ENCODE measurements around the gene ZC3H7A. TPM values are rescaled to one million over a fixed set of nuclear protein-coding genes. Genes with fewer than 3 reads are reported as not detected.
A peak's percentile ranks its signal among the peaks of the same experiment; 100 is the strongest.

The ZC3H7A gene
- total RNA-seq, 2 donors from 2014 or later: 29.0 to 32.1 TPM

DNA sequence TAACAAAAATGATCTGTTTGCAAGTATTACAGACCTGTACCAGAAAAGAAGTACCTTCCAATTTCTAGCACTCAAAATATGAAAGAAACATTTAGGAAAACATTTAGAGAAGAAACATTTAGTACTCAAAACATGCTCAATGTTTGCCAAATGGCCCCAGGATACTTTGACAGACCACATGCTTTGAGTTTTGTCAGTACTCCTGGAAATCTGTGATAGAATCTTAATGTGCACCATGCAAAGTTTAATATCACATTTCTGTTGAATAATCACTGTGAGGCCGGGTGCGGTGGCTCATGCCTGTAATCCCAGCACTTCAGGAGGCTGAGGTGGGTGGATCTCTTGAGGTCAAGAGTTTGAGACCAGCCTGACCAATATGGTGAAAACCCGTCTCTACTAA is 8.5 kb upstream of the ZC3H7A start:
- Histone ChIP-seq H3K4me3 (no peak overlapping the region), H3K27ac (no peak overlapping the region), H3K27me3 (no peaks in the 10 kb centered on the region), H3K36me3 (no peaks in the 10 kb centered on the region), H3K9me3 (no peaks in the 10 kb centered on the region), H3K4me1 (peaks cover 0 to 7% of the 10 kb centered on the region in 2 donors)
- DNase-seq (ENCODE audit: low spot score): no peak
- TF ChIP-seq, protein P1, sequence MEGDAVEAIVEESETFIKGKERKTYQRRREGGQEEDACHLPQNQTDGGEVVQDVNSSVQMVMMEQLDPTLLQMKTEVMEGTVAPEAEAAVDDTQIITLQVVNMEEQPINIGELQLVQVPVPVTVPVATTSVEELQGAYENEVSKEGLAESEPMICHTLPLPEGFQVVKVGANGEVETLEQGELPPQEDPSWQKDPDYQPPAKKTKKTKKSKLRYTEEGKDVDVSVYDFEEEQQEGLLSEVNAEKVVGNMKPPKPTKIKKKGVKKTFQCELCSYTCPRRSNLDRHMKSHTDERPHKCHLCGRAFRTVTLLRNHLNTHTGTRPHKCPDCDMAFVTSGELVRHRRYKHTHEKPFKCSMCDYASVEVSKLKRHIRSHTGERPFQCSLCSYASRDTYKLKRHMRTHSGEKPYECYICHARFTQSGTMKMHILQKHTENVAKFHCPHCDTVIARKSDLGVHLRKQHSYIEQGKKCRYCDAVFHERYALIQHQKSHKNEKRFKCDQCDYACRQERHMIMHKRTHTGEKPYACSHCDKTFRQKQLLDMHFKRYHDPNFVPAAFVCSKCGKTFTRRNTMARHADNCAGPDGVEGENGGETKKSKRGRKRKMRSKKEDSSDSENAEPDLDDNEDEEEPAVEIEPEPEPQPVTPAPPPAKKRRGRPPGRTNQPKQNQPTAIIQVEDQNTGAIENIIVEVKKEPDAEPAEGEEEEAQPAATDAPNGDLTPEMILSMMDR (IDR thresholded peaks at IDR 0.05): no peak

DNA sequence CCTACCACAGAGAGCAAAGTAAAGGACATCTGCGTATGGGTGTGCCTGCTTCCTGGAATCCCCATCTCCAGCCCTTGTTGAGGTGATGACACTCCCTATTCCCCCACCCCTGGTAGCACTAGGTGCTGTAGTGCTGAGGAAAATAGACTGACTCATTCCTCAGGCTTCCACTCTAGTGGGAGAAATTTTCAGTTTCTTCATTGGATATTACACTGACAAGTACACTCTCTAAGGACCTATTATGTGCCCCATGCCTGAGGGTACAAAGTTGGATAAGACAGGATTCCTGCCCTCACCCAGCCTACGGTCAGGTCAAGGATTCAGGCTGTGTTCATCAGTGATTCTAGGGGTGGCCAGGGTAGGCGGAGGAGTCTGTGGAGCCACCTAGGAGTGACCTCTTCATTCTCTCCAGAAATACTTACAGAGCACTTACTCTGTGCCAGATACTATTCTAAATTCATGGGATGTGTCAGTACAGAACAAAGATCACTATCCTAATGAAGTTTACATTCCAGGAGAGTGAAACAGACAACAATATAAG is 4.5 kb upstream of the ZC3H7A start:
- TF ChIP-seq, protein P1 (IDR thresholded peaks at IDR 0.05): no peak
- H3K4me1 ChIP-seq: peaks cover 0 to 29% of the 10 kb centered on the region in 2 donors

DNA sequence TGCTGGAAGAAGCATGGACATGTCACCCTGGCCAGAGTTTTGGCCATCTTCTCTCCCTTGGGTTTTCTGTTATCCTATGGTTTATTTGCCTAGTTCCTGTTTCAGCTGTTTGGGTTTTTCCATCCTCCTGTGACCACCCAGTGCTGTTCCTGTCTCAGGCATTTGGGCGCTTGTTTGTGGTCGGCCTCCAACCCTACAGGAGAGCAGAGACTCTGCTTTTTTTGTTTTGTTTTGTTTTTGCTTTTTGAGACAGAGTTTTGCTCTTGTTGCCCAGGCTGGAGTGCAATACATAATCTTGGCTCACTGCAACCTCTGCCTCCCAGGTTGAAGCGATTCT is 3.3 kb upstream of the ZC3H7A start:
- no peak for DNase-seq (ENCODE audit: low spot score)
- Histone ChIP-seq H3K4me3 (no peak overlapping the region), H3K27ac (no peak overlapping the region), H3K36me3 (no peaks in the 10 kb centered on the region), H3K9me3 (no peaks in the 10 kb centered on the region), H3K27me3 (no peaks in the 10 kb centered on the region), H3K4me1 (peaks cover 0 to 36% of the 10 kb centered on the region in 2 donors)
- TF ChIP-seq, protein P1 (IDR thresholded peaks at IDR 0.05): no peak

More for the DNA sequence above, 4.5 kb upstream of the ZC3H7A start:
- no peaks in the 10 kb centered on the region for H3K27me3 ChIP-seq
- H3K36me3 ChIP-seq: no peaks in the 10 kb centered on the region
- H3K27ac ChIP-seq: no peak overlapping the region
- no peak overlapping the region for H3K4me3 ChIP-seq
- DNase-seq (ENCODE audit: low spot score): no peak
- H3K9me3 ChIP-seq: no peaks in the 10 kb centered on the region

DNA sequence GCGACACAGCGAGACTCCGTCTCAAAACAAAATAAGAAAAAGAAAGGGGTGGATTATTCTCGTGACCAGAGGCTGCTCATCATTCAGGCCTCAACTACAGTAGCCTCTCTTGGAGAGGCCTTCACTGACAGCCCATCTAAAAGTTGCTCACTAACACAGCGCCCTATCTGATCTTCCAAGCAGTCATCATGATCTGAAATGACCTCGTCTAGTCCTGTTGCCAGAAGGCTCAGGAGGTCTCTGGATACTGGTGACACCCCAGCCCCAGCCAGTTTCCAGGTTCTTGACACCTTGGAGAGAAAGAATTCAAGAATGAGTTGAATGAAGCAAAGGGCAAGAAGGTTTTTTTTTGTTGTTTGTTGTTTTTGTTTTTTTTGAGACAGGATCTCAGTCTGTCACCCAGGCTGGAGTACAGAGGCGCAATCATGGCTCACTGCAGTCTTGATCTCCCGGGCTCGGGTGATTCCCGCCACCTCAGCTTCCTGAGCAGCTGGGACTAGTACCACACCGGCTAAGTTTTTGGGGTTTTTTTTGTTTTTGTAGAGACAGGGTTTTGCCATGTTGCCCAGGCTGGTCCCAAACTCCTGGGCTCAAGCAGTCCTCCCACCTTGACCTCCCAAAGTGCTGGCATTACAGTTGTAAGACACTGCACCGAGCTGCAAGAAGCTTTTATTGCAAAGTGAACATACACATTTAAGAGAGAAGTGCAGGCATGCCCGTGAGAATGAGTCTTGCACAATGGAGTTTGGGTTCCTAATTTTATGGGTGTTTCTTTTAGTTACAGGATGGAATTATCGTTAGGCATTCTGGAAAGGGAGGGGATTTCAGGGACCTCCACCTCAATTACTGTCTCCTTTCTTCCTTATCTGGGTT is 2.7 kb upstream of the ZC3H7A start:
- Histone ChIP-seq H3K27ac (peak overlapping the region in 1 of 2 donors; percentile 21), H3K36me3 (no peaks in the 10 kb centered on the region), H3K27me3 (no peaks in the 10 kb centered on the region), H3K9me3 (no peaks in the 10 kb centered on the region), H3K4me1 (peaks cover 0 to 42% of the 10 kb centered on the region in 2 donors), H3K4me3 (no peak overlapping the region)
- TF ChIP-seq, protein P1 (IDR thresholded peaks at IDR 0.05): no peak
- no peak for DNase-seq (ENCODE audit: low spot score)

DNA sequence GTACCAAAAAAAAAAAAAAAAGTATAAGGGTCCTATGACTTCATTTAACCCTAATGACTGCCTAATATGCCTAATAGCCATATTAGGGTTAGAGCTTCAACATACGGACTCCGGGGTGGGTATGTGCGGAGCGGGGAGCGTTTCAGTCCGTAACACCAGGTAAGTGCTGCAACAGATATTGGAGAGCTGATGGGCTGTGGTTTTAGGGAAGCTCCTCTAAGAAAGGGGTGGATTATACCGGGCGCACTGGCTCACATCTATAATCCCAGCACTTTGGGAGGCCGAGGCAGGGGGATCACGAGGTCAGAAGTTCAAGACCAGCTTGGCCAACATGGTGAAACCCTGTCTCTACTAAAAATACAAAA is 1.9 kb upstream of the ZC3H7A start:
- no peaks in the 10 kb centered on the region for H3K9me3 ChIP-seq
- H3K4me3 ChIP-seq: no peak overlapping the region
- H3K27me3 ChIP-seq: no peaks in the 10 kb centered on the region
- H3K27ac ChIP-seq: peak overlapping the region; percentile 93 to 98
- DNase-seq (ENCODE audit: low spot score): no peak
- TF ChIP-seq, protein P1 (IDR thresholded peaks at IDR 0.05): no peak
- H3K36me3 ChIP-seq: no peaks in the 10 kb centered on the region
- peaks cover 0 to 50% of the 10 kb centered on the region in 2 donors for H3K4me1 ChIP-seq

Data from right atrium auricular region (tissue), 2 donors.